IPS-NIHi7 (cell line): ENCODE measurements around the gene SIK3.

ENCODE experiments used
- DNase-seq: peaks from one replicate; pipeline ENCODE4 v3.0.0; 2012; ENCODE audit warnings: mixed read lengths; ENCODE audit errors: extremely low spot score

Gene SIK3

DNA sequence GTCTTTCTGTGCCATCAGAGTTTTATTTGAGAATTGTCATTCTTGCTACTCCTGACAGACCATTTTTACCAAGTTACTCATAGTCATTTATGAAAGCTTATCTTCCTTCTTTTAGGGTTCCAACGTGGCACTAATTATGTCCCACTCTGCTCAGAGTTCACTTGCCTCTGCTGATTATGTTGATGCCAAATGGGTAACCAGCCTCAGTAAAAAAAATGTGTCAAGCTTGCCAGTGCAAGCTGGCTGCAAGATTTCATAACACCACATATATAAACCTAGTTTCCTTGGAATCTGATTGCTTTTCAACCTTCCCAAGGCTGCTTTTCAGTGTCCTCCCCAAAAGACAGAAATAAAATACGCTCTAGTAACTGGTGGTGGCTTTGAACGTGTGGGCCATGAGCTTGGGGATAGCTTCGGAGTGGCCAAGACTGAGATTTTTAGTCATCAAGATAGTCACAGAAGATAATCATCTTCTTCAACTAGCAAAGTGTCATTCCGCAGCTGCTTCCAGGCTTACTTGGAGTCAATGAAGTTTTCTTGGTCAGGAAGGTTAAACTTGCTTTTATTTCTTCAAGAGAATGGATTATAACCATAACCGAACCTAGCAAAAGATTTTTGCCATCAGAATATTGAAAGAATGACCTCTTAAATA is 231.3 kb downstream of the SIK3 start:
- DNase-seq: no peak

DNA sequence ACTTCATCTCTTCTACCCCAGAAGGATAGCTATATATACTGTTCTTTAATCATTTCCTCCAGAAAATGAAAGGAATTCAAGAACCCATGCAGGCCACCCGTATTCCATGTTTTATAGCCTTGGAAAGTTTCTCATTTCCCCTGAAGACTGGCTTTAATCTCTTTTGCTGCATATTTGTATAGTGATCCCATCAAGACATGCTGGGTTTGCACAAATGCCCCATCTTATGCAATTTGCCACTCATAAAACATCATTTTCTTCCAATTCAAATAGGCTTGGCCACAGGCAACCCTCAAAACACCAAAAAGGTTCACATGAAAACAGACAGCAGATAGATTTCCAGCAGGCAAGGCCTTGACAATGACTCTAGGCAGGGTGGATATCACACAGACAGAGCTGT is 232.5 kb downstream of the SIK3 start:
- DNase-seq: no peak

DNA sequence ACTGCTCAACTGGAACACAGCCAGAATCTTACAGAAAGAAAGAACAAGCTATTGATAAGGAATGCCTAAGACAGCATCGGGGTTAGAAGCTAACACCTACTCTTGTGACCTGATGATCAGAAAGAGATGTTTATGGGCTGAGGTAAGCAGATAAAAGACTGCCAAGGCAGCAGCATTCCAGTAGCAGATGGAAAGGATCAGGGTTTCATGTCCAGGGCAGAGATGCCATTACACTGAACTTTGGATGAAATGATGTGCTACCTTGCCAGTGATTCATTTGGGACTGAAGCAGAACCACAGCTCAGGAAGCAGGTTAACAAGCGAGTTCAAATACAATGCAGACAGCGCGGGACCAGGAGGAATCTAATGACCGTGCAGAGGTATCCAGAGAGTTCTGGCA is 233.7 kb downstream of the SIK3 start:
- DNase-seq: no peak

DNA sequence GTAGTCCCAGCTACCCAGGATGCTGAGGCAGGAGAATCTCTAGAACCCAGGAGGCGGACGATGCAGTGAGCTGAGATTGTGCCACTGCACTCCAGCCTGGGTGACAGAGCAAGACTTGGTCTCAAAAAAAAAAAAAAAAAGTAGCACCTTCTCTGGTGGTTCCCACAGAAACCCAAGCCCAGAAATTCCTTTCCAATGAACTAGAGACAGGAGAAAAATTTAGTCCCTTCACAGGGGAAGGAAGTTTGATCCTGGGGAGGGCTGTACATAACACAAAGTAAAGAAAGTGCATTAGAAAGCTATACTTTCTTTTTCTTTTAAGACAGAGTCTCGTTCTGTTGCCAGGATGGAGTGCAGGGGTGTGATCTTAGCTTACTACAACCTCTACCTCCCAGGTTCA is 235.3 kb downstream of the SIK3 start:
- no peak for DNase-seq

DNA sequence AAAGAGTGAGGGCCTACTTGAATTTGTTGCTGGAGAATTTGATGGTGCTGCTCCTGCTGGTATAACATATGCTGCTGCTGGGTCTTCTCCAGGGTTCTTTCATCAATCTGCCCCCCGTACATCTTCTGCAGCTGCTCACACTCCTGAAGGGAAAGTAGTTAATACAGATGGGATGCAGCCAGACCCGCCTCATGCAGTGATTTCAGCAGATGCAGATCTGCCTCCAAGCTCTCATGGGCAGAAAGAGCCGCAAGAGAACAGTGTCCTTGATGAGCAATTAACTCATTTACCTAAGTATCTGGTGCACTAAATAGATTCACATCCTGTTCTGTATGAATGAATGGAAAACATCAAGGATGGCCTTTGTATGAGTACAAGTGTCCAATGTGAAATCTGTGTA is 236.0 kb downstream of the SIK3 start:
- DNase-seq: no peak

DNA sequence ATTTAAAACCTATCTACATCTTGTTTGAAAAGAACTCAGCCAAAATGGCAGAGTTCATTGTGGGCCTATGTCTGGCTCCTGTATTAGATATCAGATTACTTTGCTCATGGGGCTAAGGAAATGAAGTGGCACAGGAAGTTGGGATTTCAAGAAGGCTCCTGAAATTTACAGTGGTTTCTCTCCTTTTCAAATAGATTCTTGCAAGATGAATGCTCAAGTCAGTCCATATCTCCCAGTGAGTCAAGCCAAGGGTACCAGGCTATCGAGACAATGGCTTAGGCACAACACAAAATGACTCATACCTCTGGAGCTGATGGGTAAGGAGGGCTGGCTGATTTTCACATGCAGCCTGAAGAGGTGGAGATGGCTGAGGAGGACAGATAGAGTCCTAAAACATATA is 236.7 kb downstream of the SIK3 start:
- DNase-seq: no peak

DNA sequence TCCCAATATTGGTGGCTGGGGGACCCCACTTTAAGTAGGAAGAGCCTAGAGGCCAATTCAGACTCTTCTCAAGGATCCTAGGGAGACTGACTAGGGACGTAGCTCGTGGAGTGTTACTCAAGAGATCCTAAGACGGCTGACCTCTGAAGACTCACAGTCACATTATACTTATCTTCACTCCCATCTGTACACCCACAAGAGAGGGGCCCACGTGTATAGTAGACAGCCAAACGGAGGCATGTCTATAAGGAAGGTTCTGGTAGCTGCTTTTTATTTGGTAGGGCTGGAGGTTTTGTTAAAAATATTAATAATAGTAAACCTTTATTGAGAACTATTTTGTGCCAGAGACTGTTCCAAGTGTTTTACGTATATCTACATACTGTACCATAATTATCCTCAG is 237.9 kb downstream of the SIK3 start:
- DNase-seq: no peak

DNA sequence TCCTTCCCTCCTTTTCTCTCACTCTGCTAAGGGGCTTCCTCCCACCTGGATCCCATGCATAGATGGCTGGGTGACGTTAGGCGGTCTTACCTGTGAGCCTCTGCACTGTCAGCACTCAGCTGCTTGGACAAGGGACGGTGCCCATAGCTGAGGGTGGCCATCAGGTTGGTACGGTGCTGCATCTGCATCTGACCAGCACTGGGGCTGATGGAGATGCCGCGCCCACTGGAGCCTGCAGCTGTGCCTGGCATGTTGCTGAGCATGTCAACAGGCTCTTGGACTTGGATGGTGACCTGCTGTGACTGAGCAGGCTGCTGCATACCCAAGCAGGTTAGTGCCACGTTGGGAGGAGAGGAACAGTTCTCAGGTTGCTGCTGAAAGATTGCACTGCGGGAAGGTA is 239.1 kb downstream of the SIK3 start:
- no peak for DNase-seq

DNA sequence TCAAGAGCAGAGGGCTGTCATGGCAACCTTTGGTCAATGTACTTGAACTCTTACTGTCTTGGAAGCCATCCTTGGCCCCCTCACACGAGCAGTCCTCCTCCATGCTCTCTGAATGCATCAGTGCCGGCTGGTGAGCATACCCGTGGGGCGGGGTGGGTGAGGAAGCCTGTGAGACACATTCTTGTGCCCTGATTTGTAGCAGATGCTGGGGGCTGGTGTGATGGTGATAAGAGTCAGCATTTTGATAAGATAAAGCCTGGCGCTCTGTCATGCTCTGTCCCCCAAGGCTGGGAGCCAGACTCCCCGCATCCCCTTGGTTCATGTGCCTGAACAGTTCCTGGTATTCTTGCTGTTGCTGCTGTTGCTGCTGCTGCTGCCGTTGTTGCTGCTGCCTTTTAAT is 240.3 kb downstream of the SIK3 start:
- DNase-seq: no peak

DNA sequence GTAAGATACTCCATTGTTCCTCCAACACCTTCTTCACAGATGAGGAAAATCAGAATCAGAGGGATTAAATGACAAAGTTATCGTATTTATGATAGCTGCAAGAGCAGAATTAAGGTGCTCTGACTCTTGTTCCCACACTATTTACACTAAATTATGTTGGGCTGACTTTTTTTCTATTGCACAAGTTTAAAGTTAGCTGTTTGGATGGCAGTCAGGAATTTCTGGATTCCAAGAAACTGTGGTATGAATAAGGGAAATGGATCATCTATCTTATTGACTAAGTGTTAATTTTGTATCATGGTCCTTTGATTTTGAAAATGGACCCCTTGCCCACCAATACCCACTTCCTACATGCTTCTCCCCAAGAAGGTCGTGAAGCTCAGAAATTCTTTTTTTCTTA is 240.9 kb downstream of the SIK3 start:
- no peak for DNase-seq

DNA sequence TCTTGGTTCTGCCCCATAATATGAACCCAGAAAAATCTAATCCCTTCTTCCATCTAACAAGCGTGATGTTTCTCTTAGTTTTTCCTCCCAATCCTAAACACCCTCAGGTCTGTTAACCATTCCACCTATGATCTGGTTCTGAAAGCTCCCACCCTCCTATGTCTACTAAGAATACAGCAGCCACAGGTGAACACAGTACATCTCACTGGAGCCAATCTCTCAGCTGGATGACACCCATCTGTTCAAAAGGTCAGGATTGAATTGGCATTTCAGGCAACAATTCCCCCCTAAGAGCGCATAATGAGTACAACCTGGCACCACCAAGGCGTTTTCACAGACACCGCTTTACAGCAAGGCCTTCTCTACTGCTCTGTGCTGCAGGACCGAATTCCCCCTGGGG is 241.8 kb downstream of the SIK3 start:
- DNase-seq: no peak

DNA sequence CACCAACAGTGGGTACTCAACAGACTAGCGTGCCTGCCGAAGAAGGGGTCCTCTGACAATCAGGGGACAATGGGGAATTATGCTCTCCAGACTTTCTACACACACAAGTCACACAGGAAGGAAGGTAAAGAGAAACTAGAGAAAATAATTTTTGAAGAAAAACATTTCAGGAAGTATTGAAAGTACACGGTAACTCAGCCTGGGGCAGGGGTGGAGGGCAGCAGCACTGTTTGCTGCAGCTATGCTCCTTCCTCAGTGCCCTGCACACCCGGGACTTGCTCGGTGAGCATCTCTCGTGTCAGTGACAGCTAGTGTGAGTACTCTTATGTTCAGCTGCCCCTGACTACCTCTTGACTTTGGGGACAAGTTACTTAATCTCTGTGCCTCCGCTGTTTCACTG is 242.8 kb downstream of the SIK3 start:
- DNase-seq: no peak

DNA sequence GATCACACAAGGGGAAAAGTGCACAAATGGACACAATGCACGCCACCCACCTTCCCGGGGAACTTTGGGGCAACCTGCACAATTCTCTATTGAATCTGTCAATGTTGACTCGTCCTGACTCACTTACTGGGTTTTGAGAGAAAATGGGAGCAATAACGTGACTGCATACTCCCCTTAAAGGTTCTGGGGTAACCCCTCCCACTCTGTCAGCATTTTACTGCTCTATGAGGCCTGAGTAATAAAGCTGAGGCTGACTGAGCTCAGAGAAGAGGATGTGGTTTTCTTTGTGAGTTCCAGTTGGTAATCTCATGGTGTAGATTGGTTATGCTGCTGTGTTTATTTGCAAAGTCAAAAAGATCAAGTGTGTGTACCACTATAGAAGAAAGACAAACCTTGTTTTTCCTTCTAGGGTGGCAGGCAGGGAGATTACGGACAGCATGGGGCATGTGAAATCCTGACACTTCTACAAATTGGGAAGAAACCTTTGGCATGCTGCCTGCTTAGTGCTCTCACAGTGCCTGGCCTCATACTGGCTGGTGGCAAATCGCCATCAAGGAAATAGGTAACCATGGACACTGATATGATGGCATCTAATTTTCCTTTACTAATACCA is 244.7 kb downstream of the SIK3 start:
- no peak for DNase-seq

DNA sequence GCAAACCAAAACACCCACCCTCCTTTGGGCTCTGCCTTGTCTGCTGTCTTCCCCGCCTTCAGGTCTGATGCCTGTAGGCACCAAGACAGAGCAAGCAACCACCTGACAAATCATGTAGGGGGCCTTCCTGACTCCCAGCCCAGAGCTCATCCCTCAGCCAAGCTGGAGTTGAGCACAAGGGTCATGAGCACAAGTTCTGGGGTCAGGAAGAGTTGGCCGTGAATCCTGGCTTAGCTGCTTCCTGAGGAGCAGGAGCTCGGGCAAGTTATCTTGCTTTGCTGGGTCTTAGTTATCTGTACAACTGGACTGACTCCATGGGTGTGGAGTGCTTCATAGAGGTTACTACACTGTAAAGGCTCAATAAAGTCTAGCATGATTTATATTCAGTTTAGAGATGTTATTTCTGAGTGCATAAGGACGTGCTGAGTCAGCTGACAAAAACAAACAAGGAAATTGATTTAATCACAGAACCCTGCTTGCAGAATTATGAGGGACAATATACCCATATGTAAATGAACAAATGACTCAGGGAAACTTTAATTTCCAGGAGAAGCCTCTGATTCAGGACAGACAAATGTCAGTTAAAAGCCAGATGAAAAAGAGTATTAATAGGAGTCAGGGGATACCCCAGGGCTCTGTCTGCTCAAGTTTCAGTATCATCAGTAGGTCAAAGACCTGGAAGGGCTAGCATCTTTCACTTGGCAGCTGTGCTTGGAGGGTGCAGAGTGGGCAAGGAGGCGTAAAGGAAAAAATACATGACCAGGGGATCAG is 245.8 kb downstream of the SIK3 start:
- no peak for DNase-seq

DNA sequence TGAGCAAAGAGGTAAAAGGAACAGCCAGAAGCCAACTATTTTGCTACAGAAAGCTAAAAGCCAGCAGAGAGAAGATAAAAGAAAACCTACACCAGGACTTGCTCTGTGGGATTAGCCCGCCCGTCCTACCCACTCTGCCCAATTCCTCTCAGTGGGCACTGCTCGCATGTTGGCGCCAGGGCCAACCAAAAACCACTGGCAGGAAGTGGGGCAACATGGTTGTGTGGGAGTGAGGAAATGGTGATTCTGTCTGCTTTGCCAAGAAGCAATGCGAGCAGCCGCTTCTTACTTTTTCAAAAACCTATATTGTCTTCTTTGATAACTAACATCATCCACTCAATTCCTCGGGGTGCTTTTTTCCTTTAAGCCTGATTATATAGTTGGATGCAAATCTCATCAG is 246.6 kb downstream of the SIK3 start:
- DNase-seq: no peak

DNA sequence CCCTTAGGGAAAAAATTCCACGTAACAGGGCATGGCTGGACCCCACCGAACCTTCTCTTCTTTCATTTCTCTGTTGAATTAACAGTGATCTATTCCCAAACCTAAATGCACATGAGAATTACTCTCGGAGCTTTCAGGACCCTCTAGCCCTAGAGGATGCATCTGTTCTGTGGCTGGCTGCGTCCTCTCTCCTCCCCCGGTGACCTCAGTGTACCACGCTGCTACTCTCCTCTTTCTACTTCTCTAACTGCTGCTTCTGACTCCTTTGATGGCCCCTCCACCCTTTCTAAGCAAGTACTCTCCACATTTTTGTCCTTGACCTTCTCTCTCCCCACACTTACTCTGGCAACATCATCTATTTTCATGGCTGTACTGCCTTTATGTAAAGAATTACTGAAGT is 248.7 kb downstream of the SIK3 start:
- DNase-seq: no peak

DNA sequence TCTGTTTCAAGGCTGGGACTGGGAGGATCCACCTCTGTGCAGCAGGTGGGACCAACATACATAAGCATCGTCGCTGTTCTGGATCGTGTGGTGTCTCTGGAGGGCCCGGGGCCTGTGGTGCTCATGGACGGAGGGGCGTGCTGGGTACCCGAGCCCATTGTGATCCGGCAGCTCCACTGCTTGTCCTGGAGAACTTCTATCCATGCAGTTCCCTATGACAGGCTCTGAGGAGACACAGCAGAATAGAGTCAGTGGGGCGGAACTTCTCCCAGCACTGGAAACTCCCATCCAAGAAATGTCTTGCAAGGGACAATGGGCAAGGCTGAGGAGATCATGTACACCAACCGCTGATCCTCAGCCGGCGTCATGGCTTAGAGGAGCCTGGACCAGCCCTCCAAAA is 249.2 kb downstream of the SIK3 start:
- DNase-seq: no peak

DNA sequence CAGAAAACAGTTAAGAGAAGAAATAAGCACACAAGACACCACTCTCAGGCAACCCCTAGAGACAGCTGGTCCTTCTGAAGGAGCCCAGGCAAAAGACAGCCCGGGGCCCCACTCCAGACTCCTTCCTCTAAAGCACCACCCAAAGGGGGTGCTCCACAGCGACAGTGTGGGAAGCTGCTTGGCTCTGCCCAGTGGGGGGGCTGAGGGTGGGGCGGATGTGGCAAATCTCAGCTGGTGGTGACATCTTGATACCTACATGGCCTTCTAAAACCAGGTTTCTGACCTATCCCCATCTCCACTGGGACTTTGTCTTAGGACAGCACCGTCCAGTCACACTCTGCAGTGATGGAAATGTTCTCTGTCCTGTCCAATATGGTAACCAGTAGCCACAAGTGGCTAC is 250.6 kb downstream of the SIK3 start:
- no peak for DNase-seq

DNA sequence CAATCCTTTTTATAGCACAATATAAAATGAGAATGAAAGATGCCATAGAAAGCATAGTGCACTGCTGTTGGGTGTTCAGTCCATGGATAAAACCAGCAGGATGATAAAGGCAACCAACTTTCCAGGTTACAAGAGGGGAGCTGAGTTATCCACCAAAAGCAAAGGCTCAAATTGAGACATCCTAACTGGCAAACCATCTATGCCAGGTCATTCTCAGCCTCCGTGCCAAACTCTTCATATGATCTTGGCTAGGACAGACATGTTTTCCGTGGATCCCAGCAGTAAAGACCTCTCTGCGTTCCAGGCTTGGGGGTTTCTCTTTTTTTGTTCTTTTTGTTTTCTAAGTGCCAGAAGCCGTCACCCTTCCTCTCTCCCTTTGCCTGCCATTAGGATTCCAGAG is 253.5 kb downstream of the SIK3 start:
- DNase-seq: no peak

DNA sequence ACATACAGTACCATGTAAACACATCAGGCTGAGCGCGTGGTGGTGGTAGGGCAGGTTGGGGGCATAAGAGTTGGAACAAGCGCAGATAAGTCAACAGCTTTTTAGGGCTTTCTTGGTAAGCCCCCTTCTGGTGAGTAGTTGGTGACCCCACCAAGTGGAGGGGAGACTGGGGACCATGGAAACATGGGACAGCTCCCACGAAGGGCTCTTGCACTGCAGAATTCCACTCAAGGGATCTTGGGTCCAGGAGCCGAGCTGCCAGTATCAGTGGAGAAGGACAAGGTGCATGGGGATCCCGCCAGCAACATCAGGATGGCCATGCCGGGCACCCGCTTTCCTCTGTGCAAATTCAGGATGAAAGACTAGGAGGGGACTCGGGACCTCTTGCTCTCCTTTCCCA is 254.6 kb downstream of the SIK3 start:
- no peak for DNase-seq

DNA sequence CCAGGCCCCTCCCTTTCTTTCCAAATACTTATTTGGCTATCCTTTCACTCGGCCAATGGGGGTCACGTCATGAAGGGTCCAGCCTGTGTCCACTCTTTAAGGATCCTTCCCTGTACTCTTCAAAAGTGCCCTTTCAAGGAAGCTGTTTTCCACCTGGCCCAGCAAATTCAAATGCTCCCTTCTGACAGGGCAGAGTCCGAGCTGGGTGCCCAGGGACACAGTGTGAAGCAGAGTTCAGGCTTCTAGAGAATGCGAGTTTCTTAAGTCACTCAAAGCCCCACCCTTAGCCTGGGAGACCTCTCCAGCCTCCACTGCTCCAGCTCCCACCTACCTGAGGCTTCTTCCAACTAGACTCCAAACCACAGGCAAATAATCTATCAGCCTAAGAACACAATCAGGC is 255.3 kb downstream of the SIK3 start:
- DNase-seq: no peak

DNA sequence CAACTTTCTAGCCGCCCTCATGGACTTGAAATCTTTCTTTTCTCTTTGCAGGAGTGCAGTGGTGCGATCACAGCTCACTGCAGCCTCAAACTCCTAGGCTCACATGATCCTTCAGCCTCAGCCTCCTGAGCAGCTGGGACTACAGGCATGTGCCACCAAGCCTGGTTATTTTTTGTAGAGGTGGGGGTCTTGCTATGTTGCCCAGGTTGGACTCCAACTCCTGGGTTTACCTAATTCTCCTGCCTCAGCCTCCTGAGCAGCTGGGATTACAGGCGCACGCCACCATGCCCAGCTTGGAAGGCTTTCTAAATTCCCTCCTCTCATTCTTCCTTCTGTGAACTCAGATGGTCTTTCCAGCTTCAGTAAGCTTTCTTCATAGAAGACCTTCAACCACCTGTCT is 256.1 kb downstream of the SIK3 start:
- DNase-seq: no peak

DNA sequence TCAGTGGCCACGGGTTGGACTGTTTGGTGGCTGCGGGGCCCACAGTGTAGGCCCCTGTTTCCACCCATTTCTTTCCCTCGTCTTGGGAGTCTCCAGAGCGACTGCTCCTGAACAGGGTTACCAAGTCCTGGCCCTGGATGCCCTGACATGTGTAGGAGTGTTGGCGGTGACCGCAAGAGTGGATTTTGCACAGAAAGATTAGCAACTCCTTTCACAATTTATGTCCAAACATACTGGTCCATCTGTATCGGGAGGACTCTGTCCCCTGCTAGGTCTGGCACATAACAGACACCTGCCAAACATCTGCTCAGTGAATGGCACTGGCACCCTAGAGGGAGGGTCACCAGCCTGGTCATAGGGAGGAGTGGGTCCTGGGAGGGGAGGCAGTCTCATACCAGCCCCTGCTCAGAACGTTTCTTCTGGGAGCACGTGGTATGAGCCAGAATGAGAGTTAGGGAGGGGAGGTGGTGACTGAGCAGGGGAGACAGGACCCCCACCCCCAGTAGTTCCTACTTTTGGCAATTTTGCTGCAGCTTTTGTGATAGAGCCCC is 257.4 kb downstream of the SIK3 start:
- no peak for DNase-seq
